KOPT-K1 (cell line): ENCODE results near the gene FOXD1.

Experiments
- H3K27ac ChIP-seq: fragments of 200-600 bp; sonication (generic); 2 replicates; pipeline ENCODE4 v1.5.1; 2016; ENCODE audit warnings: antibody characterized with exemption, mild to moderate bottlenecking, low read depth, low read length; ENCODE audit not compliant: poor library complexity, severe bottlenecking
- H3K36me3 ChIP-seq: fragments of 200-600 bp; sonication (generic); 2 replicates; pipeline ENCODE4 v1.5.1; 2017; ENCODE audit warnings: antibody characterized with exemption, mild to moderate bottlenecking, low read length, moderate library complexity; ENCODE audit not compliant: insufficient read depth
- H3K9me3 ChIP-seq: fragments of 200-600 bp; sonication (generic); 2 replicates; pipeline ENCODE4 v1.5.1; 2017; ENCODE audit warnings: antibody characterized with exemption, low read length, mild to moderate bottlenecking; ENCODE audit not compliant: insufficient read depth, poor library complexity, severe bottlenecking

FOXD1 gene

DNA sequence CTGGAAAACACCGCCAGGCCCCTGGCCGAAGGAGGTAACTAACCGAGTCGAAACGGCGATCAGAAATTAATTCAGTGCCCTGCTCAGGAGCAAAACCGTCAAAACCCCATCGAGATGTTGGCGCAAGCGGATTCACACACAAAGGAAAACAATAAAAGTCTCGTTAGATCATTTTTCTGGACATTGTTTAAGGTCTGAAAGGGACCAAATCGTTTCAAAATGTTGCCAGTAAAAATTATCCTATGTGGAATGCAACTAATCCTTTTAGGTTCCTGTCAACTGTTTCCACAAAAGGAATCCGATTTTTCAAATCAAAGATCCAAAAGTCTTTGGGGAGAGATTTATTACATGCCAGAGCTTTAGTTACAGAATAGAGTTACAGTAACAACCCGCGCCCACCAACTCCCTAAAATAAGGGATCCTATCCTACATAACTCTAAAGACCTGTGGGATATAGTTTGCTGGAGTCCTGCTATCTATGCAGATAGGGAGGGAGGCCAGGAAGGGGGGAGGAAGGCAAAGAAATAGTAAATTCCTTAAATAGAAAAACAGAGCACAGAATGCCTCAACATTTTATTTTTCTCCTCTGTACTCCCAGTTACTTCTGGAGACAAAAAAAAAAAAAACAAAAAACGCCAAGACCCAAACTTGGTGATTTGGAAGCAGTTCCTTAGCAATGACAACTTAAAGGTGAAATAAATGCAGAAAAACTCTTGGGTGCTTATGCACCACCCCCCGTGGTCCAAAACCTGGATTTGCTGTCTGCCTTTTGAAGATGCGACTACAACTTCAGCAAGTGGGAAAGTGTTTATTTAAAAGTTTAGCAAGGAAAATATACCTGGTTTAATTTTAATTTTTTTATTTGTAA lies 10.6 kb downstream of the FOXD1 start:
- Histone ChIP-seq H3K36me3 (no peaks in the 10 kb centered on the region), H3K27ac (no peak overlapping the region), H3K9me3 (peaks cover 40% of the 10 kb centered on the region)

DNA sequence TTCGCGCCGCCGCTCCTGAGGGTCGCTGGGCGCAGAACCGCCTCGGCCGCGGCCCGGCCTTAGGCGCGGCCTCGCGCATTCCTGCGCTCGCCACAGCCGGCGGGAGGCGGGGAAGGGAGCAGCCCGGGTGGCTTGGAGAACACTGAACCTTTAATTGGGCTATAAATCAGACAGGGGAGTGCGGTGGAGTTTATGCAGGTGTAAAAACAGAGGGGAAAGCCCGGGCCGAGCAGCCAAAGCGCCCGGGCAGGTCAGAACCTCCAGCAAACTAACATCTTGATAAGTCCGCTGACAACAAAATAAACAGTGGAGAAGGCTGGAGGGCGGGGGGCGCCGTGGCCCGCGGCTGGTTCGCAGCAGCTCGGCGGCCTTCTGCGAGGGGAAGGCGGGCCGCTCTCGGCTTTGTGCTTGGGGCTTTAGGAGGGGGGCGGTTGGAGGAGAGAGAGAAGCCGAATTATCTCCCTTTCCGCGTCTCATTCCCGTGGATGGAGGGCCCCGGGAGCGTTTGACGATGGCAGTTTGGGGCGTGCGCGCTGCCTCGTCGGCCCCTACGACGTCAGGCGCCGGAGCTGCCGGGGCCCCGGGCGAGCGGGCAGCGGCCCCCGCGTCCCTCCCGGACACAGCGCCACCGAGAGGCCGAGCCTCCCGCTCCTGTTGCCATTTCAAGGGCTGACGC lies 11.3 kb downstream of the FOXD1 start:
- H3K27ac ChIP-seq: no peak overlapping the region
- H3K9me3 ChIP-seq: peaks cover 35% of the 10 kb centered on the region
- H3K36me3 ChIP-seq: no peaks in the 10 kb centered on the region

DNA sequence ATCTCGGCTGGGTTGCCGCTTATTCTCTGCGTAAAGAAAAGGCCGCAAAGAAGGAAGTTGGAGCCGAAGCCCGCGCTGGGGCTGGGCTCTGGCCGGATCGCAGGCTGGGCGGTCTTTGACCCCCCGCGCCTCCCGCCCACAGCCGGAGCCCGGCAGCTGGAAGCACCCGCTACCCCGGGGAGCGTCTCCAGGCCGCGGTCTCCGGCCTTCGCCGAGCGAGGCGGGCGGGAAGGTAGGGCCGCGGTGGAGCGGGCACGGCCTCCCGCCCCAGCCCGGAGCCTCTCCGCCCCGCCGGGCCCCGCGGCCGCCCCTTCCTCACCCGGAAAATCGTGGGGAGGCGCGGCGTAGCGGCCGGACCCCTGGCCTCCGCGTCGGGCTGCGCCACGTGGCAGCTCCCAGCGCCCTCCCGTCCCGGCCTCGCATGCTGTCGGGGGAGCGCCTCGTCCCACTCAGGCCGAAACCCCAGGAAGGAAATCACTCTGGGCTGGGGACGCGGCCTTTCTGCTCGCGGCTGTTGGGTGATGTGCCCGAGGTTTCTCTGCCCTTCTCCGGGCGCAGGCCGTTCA lies 12.0 kb downstream of the FOXD1 start:
- no peaks in the 10 kb centered on the region for H3K36me3 ChIP-seq
- peaks cover 35% of the 10 kb centered on the region for H3K9me3 ChIP-seq
- no peak overlapping the region for H3K27ac ChIP-seq

DNA sequence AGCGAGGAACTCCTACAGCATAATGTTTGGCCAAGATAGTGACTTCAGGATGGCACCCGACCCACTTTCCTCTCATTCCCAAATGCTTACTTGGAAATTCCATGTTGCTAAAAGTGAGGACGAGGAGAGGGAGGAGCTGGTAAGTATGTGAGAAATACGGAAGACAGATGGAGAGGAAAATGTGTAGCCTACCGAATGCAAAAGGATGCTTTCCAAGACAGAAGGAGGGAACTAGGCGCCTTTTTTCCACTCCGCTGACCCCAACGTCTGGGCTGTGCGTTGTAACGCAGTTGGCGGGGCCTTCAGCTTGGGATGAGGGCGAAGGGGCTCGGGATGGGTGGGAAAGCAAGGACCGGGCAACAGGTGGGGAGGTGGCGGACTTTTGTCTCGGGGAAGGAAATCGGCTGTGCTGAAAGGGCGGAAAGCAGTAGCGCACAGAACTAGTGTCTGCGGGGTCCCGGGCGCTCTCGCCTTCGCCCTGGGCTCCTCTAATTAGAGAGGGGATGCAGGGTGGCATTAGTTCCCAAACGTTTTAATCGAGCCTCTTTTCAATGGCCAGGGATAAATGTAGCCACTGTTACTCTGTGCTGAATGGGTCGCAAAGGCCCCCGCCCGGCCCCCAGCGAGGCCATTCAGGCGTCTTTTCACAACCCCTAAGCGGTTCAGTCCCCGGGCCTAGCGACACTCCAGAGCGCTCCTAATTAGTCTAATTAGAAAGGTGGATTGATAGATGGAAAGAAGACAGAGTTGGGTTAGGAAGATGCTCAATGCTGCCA lies 12.6 kb downstream of the FOXD1 start:
- H3K36me3 ChIP-seq: no peaks in the 10 kb centered on the region
- no peak overlapping the region for H3K27ac ChIP-seq
- H3K9me3 ChIP-seq: peaks cover 35% of the 10 kb centered on the region

DNA sequence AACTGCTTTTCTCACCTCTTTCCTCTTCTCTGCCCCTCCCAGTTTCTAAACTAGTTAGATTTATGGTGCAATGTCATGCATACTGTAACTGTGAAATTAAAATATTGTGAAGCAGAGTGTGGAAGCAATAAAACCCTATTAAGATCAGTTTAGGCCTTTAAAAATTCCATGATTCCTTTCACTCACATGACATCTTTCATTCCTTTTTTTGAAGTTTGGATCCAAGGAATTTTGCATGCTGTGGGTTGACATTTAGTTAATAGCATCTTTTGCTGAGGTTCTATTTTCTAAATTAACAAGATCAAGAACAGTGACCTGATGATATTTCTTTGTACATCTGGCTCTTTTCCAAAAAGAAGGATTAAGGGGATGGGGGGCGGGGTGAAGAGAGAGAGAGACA lies 13.7 kb downstream of the FOXD1 start:
- Histone ChIP-seq H3K9me3 (peaks cover 35% of the 10 kb centered on the region), H3K36me3 (no peaks in the 10 kb centered on the region), H3K27ac (no peak overlapping the region)

DNA sequence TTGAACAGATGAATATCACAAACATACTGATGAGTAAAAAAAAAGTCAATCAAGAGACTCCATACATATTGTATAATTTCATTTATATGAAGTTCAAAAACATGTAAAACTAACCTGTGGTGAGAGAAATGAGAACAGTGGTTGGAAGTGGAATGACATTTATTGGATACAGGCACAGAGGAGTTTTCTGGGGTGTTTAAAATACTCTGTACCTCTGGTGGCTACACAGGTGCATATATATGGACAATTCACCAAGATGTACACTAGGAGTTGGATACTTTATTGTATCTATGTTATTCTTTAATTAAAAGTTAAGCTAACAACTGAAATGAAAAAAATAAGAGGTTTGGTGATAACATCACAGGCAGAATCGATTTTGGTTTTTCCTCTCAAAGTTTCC lies 14.1 kb downstream of the FOXD1 start:
- H3K36me3 ChIP-seq: no peaks in the 10 kb centered on the region

DNA sequence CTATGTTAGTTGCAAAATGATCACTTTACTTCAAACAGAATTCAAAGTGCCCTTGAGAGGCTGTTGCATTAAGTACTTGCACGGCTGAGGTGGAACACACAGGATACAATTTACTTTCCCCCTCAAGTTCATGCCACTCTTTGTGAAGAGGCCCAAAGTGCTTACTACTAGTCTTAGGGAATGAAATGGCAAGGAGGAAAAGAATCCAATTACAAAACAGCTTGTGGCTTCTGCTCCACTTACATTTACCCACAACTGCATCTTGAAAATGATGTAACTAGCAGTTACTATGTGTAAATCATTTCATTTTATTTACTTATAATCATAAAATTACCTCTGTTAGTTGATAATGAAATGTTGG lies 14.6 kb downstream of the FOXD1 start:
- H3K27ac ChIP-seq: no peak overlapping the region
- H3K36me3 ChIP-seq: no peaks in the 10 kb centered on the region
- peaks cover 35% of the 10 kb centered on the region for H3K9me3 ChIP-seq

More for the DNA sequence above, 14.1 kb downstream of the FOXD1 start:
- no peak overlapping the region for H3K27ac ChIP-seq
- peaks cover 35% of the 10 kb centered on the region for H3K9me3 ChIP-seq

DNA sequence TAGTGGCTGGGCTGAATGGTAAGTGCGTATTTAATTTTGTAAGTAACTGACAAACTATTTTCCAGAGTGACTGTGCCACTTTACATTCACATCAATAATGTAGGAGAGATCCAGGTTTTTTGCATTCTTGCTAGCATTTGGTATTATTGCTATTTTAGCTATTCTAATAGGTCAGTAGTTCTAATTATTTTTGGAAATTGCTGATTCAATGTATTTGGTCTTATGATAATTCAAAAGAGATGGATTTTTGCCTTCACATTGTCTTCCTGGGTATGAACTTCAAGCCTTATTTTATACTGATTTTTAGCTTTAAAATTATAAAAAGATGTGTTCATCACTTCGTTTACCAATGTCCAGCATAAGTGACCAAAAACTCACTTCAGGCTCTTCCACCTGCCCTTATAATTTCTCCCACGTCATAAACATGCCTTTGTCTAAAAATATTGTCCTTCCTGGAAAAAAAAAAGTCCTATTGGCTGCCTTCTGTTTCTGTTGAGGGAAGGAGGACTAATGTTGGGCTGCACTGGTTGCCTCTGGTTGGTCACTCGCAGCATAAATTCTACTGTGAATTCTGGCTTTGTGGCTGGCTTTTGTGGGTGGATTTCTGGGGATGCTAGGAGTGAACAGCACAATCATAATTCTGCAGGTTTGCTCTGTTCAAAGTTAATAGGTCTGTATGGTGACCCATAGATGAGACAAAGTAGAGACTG lies 15.2 kb downstream of the FOXD1 start:
- H3K36me3 ChIP-seq: no peaks in the 10 kb centered on the region
- no peak overlapping the region for H3K27ac ChIP-seq

DNA sequence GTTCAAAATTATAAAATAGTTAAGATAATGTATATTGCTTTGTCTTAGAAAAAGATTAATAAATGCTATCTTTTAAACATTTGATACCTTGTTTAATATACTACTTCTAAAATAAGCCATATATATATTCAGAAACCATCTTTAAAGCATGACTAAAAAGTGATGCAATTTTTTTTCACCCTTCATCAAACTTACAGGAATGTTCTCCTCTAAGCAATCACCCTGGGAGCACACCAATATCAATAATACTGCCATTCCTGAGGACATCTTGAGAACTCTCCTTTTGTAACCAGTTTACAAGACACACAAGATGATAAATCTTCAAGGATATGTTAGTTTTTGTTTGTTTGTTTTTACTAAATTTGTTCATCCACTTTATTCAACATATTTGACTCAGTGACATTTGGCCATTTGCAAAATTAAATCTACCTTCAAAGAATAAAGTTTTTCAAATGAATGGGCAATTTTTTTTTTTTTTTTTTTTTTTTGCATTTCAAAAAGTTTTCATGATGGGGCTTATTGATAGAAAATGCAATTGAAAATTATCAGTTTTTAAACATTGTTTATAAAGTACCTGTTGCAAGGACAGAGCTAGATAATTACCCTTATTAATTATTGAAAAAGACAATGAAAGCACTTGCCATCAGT lies 17.2 kb downstream of the FOXD1 start:
- H3K36me3 ChIP-seq: no peaks in the 10 kb centered on the region
- no peak overlapping the region for H3K27ac ChIP-seq
- peaks cover 15% of the 10 kb centered on the region for H3K9me3 ChIP-seq

More for the DNA sequence above, 15.2 kb downstream of the FOXD1 start:
- H3K9me3 ChIP-seq: peaks cover 35% of the 10 kb centered on the region

DNA sequence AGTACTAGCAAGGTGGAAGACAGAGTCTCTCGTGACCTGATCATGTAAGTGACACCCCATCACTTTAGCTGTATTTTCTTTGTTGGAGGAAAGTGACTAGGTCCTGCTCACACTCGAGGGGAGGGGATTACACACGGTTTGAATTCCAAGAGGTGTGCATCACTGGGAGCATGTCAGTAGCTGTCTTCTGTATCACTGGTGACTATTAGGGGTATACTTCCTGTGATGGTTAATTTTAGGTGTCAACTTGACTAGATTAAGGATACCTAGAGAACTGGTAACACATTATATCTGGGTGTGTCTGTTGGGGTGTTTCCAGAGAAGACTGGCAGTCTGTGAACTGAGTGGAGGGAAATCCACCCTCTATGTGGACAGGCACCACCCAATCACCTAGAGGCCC lies 22.5 kb downstream of the FOXD1 start:
- H3K36me3 ChIP-seq: no peaks in the 10 kb centered on the region
- H3K27ac ChIP-seq: no peak overlapping the region
- no peaks in the 10 kb centered on the region for H3K9me3 ChIP-seq

DNA sequence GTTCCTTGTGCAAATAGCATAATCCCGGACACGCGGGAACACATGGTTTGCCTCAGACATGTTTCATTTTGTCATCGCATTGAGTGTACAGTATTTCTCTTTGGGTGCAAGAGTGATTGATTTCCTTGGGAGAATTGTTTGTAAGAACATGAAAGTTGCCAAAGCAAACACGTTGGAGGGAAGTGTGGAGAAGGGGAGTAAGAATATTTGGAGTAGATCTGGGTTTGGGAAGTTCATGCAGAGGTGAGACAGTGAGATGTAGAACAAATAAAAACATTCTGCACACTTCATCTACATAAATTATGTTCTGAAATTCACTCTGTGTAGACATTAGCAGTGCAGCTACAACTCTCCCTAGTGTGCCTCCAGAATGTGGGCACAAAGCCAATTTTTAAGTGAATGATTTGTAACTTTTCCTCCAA lies 24.0 kb downstream of the FOXD1 start:
- Histone ChIP-seq H3K36me3 (no peaks in the 10 kb centered on the region), H3K27ac (no peak overlapping the region), H3K9me3 (peaks cover 11% of the 10 kb centered on the region)

DNA sequence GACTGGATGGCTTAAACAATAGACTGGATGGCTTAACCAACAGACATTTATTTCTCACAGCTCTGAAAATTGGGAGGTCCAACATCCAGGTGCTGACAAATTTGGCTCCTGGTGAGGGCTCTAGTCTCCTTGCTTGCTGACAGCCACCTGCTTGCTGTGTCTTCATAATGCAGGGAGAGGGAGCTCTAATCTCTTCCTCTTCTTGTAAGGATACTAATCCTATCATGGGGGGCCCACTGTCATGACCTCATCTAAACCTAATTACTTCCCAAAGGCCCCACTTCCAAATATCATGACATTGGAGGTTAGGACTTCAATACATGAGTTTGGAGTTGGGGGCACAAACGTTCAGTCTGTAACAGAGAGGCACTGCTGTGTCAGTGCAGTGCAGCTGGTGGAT lies 26.4 kb downstream of the FOXD1 start:
- Histone ChIP-seq H3K36me3 (no peaks in the 10 kb centered on the region), H3K9me3 (peaks cover 13% of the 10 kb centered on the region)

DNA sequence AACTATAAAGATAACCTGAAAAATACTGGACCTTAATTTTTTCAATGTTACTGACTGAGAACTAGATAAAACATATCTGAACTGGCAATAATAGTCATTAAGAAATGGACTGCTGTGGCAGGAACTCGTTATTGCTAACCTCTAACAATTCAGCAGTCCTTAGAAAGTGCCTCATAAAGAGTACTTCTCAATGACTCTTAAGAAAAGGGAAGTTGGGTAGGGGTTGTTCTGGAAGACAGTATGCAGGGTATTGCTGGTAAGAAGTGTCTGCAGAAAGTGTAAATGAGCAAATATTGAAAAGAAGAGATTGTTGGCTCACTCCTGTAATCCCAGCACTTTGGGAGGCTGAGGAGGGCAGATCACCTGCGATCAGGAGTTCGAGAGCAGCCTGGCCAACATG lies 27.9 kb downstream of the FOXD1 start:
- Histone ChIP-seq H3K9me3 (peaks cover 13% of the 10 kb centered on the region), H3K27ac (no peak overlapping the region)

More for the DNA sequence above, 26.4 kb downstream of the FOXD1 start:
- no peak overlapping the region for H3K27ac ChIP-seq

More for the DNA sequence above, 27.9 kb downstream of the FOXD1 start:
- no peaks in the 10 kb centered on the region for H3K36me3 ChIP-seq
